Renal pelvis (tissue), 4 donors: ENCODE results near the gene CD247. TPM values are rescaled to one million over a fixed set of nuclear protein-coding genes. Genes with fewer than 3 reads are reported as not detected.
A peak's percentile ranks its signal among the peaks of the same experiment; 100 is the strongest.

Source experiments
- DNase-seq: peaks from one replicate; pipeline ENCODE4 v3.0.0-alpha.2; 2013
- polyA plus RNA-seq, 3 donors: library from polyadenylated mRNA; unstranded; fragments of 120-200 nt; gene quantifications; one replicate each; pipeline ENCODE4 v1.2.1, GENCODE V29; 2013; ENCODE audit not compliant: insufficient read length in 3 of 3

CD247 gene
- polyA plus RNA-seq, 3 donors: 0.31 to 0.83 (median 0.44) TPM

DNA sequence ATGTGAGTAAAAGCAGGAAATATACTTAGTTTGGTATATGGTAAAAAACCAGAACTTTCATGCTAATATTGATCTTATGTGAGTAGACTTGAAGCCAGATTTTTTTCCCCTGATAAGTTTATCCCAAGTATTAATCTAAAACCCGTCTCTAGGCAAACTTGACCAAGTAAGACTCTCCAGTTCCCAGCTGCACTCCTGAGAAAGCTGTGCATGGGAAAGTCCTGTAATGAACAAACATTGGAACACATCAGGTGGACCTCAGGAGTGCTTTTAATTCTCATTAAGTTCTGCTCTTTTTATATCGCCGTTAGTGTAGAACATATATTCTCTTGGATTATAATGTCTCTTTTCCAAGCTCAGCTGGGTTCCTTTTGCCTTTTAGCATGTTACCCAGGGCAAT is 105.0 kb downstream of the CD247 start:
- no peak for DNase-seq

GRCh38 chr1:167412920-167413319 is 105.4 kb downstream of the CD247 start:
- DNase-seq: no peak

GRCh38 chr1:167412072-167412471 is 106.3 kb downstream of the CD247 start:
- DNase-seq: no peak

GRCh38 chr1:167409183-167409582 is 109.1 kb downstream of the CD247 start:
- no peak for DNase-seq

DNA sequence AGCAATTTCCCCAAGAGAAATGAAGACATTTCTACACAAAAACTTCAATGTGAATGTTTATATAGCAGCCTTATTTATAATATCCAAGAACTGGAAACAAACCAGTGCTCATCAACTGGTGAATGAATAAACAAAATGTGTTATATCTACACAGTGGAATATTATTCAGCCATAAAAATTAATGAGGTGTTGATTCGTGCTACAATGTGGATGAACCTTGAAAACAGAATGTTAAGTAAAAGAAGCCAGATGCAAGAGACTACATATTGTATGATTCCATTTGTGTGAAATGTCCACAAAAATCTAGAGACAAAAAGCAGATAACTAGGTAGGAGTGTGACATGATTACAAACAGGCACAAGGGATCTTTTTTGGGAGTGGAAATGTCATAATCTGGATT is 110.0 kb downstream of the CD247 start:
- DNase-seq: no peak

- no peak for DNase-seq
These were observed 113.4 kb downstream of the CD247 start for GRCh38 chr1:167404908-167405307.

GRCh38 chr1:167404161-167404888 is 114.0 kb downstream of the CD247 start:
- no peak for DNase-seq

DNA sequence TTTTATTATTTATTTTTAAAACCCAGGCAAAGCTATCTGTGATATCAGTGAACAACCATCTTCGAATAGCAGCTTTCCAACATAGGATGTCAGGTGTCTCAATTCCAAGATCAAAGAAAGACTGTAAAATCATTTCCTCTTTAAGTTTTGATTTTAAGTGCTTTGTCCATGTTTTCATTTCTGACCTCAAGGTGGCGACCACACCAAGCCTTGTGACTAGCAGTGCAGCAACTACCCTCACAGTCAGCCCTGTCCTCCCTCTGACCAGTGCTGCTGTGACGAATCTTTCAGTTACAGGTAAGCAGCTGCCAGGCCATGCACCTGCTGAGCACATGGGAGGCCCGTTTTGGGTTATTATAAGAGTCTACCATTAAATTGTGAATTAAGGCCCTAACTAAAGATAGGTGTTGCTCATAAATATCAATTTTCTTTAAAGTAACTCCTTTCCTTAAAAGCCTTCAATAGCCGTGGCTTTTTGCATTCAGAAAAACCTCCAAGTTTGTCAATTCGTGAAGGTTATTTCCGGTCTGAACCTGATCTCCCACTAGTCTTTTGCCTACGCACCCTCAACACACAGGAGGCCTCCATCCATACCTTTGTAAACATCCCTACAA is 117.0 kb downstream of the CD247 start:
- peak; percentile 29 for DNase-seq

DNA sequence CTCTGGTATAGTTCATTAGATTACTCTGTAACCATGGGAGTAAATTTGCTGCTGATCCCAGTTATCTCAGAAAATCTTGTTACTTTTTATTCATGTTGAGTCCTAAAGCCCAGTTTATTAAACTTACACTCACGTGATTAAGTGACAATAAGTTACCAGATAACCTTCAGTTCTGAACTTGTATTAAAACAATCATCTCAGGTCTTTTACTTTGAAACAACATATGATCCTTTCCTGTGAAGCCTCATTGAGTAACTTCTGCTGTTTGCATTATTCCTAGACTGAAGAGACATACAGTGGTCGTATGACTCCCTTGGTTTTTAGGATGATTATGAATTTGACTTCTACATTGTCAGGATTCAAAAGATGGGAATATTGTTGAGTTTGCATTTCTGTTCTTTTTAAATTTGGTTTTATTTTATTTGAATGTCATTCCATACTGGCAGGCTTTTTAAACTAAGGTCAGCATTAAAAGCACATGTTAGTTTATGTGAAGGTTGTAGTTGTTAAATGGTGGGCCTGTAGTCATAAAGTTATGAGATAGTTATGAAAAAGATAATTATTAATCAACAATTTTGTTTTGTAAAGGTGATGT is 117.9 kb downstream of the CD247 start:
- DNase-seq: no peak

- no peak for DNase-seq
These were observed 126.1 kb downstream of the CD247 start for GRCh38 chr1:167392200-167392696.

DNA sequence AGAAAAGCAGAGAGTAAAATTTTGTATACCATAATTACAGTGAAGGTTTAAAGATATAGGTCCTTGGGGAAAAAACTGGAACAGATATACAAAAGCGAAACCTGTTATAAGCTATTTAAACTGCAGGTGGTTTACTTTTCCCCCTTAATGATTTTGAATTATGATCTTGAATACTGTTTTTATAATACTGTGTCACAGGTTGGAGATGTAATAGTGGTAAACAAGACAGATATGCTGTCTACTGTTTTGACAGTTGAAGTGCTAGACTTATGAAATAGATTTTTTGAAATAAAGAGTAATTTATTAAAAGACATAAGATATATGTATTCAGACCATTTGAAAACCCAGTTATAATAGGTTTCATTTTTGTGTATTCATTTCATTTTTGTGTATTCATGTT is 129.4 kb downstream of the CD247 start:
- no peak for DNase-seq

DNA sequence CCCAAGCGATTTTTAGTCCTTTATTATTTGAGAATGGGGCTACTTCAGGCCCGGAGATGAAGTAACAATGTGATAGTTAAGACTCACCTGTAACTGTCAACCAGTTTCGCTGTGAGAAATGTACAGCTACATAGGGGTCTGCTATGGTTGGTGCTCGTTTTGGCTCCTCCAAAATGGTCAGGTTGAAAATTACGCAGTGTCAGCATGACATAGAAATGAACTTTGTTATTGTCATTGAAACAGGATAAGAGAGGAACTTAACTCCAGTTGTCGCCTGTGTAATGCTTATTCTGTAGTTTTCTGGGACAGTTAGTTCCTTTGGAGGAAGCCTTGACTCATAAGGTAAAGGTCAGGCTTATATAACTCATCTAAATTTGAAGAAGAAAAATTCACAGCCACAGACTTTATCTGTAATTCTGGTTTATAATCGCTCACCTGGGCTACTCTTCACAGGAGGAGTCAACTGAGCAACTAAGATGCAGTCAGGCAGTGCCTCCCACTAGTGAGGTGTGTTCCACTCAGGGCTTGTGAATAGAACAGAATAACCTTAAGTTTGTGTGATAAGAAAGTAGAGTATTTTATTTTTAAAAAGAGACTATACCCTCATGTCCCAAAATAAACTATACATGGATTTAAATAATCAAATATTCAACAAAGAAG is 130.9 kb downstream of the CD247 start:
- DNase-seq: no peak

Other genes starting within 250 kb of the CD247 start
- 100 to 1,000 TPM; 109 to 123 (median 114) TPM for gene CREG1, start 35.2 kb upstream of the CD247 start, polyA plus RNA-seq
- 10 to 100 TPM; 10.3 to 14.1 (median 13.0) TPM for gene RCSD1, start 111.7 kb upstream of the CD247 start, polyA plus RNA-seq
- gene MPZL1, start 203.5 kb upstream of the CD247 start, polyA plus RNA-seq: 100 to 1,000 TPM; 108 to 128 (median 114) TPM